Epithelial cell of proximal tubule (primary cell): Measurements from ENCODE around the gene LMOD1. TPM values are rescaled to one million over a fixed set of nuclear protein-coding genes. Genes with fewer than 3 reads are reported as not detected.

Experiments used
- DNase-seq: peaks from one replicate; pipeline ENCODE4 v3.0.0-alpha.2; 2011; ENCODE audit warnings: low read depth
- H3K4me3 ChIP-seq: 2 replicates; pipeline ENCODE4 v1.5.1; 2011; ENCODE audit warnings: low read depth, mild to moderate bottlenecking, low read length
- CTCF ChIP-seq: conservative IDR thresholded peaks from 2 replicates; pipeline ENCODE4 v1.5.1; 2012; ENCODE audit warnings: low read depth, mild to moderate bottlenecking, low read length
- total RNA-seq: library from RNA; depleted of rRNA; stranded (reverse); fragments of >200 nt; gene quantifications from 2 replicates; pipeline ENCODE4 v1.2.3, GENCODE V29; 2015

LMOD1 gene
- total RNA-seq, 1 donor from 2014 or later: not detected

GRCh38 chr1:201847150-201847549 lies 99.2 kb downstream of the LMOD1 start:
- no peak for TF ChIP-seq CTCF
- no peak overlapping the region for H3K4me3 ChIP-seq
- no peak for DNase-seq

Other genes with a start within 250 kb of the LMOD1 start
- 16.3 and 21.7 TPM in 2 replicates for gene IPO9, start 117.4 kb downstream of the LMOD1 start, total RNA-seq
- 10.9 and 22.4 TPM in 2 replicates for gene SHISA4, start 57.6 kb downstream of the LMOD1 start, total RNA-seq
- gene TIMM17A, start 9.0 kb upstream of the LMOD1 start, total RNA-seq: 59.6 and 81.5 TPM in 2 replicates
- gene RNPEP, start 36.1 kb upstream of the LMOD1 start, total RNA-seq: 81.8 and 124 TPM in 2 replicates
- gene ELF3, start 64.0 kb upstream of the LMOD1 start, total RNA-seq: 70.2 and 265 TPM in 2 replicates
- 0.06 and 0.07 TPM in 2 replicates for gene GPR37L1, start 176.4 kb upstream of the LMOD1 start, total RNA-seq
- 33.8 and 47.0 TPM in 2 replicates for gene ARL8A, start 198.2 kb upstream of the LMOD1 start, total RNA-seq
- 0.06 TPM in 1 of 2 replicates, not detected in the other for gene PTPN7, start 214.1 kb upstream of the LMOD1 start, total RNA-seq
- under 0.01 TPM in 1 of 2 replicates, not detected in the other for gene LGR6, start 247.3 kb upstream of the LMOD1 start, total RNA-seq